ENCODE results near the gene ALDH1L1.

DNA sequence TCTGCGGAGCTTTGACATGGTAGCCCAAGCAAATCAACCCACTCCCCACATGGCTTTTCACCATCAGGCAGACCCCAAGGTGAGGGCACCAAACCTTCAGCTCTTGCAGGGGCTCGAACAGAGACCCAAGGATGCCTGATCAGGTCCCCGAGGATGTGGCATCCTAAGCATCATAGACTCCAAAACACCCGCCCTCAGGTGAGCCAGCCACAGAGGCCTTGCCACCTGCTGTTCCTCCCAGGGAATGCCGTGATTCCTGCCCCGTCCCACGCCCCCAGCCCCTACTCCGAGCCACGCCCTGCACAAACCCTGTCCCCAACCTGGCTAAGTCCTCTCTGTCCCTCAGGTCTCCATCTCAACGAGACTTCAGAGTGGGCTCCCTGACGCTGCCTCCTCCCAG, 61.8 kb downstream of the ALDH1L1 start:
- TF ChIP-seq, protein P1, sequence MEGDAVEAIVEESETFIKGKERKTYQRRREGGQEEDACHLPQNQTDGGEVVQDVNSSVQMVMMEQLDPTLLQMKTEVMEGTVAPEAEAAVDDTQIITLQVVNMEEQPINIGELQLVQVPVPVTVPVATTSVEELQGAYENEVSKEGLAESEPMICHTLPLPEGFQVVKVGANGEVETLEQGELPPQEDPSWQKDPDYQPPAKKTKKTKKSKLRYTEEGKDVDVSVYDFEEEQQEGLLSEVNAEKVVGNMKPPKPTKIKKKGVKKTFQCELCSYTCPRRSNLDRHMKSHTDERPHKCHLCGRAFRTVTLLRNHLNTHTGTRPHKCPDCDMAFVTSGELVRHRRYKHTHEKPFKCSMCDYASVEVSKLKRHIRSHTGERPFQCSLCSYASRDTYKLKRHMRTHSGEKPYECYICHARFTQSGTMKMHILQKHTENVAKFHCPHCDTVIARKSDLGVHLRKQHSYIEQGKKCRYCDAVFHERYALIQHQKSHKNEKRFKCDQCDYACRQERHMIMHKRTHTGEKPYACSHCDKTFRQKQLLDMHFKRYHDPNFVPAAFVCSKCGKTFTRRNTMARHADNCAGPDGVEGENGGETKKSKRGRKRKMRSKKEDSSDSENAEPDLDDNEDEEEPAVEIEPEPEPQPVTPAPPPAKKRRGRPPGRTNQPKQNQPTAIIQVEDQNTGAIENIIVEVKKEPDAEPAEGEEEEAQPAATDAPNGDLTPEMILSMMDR (IDR thresholded peaks at IDR 0.05): no peak
- no peak for TF ChIP-seq EZH2 (IDR thresholded peaks at IDR 0.05; ENCODE audit: borderline replicate concordance, insufficient read depth, low read depth, low read length, poor library complexity, severe bottlenecking)
